Measurements from ENCODE around the gene PCYT1A. TPM values are rescaled to one million over a fixed set of nuclear protein-coding genes. Genes with fewer than 3 reads are reported as not detected.

The PCYT1A gene
- total RNA-seq, 1 donor from 2014 or later, result 55.7 TPM

DNA sequence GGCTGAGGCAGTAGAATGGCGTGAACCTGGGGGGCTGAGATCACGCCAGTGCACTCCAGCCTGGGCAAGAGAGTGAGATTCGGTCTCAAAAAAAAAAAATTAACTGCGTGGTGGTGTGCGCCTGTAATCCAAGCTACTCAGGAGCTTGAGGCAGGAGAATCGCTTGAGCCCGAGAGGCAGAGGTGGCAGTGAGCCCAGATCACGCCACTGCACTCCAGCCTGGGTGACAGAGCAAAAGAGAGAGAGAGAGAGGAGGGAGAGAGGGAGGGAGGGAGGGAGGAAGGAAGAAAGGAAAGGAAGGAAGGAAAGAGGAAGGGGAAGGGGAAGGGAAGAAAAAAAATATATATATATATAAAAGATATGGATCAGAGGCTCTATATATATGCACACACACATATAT is 44.6 kb upstream of the PCYT1A start:
- intact Hi-C loops (cut with DNase I), result no loop called here
- Histone ChIP-seq H3K4me3 (no peak overlapping the region), H3K27ac (no peak overlapping the region), H3K27me3 (no peaks in the 10 kb centered on the region), H3K9me3 (no peaks in the 10 kb centered on the region), H3K36me3 (no peaks in the 10 kb centered on the region), H3K4me1 (no peaks in the 10 kb centered on the region)
- TF ChIP-seq POLR2A (IDR thresholded peaks at IDR 0.05) (no peak), POLR2AphosphoS5 (IDR thresholded peaks at IDR 0.05; ENCODE audit: insufficient read depth in 1 of 2, low read depth in 1 of 2) (no peak)
- TF ChIP-seq, protein P1, sequence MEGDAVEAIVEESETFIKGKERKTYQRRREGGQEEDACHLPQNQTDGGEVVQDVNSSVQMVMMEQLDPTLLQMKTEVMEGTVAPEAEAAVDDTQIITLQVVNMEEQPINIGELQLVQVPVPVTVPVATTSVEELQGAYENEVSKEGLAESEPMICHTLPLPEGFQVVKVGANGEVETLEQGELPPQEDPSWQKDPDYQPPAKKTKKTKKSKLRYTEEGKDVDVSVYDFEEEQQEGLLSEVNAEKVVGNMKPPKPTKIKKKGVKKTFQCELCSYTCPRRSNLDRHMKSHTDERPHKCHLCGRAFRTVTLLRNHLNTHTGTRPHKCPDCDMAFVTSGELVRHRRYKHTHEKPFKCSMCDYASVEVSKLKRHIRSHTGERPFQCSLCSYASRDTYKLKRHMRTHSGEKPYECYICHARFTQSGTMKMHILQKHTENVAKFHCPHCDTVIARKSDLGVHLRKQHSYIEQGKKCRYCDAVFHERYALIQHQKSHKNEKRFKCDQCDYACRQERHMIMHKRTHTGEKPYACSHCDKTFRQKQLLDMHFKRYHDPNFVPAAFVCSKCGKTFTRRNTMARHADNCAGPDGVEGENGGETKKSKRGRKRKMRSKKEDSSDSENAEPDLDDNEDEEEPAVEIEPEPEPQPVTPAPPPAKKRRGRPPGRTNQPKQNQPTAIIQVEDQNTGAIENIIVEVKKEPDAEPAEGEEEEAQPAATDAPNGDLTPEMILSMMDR (IDR thresholded peaks at IDR 0.05), result no peak
- no peak for DNase-seq (ENCODE audit: extremely low spot score in 2 of 2)

DNA sequence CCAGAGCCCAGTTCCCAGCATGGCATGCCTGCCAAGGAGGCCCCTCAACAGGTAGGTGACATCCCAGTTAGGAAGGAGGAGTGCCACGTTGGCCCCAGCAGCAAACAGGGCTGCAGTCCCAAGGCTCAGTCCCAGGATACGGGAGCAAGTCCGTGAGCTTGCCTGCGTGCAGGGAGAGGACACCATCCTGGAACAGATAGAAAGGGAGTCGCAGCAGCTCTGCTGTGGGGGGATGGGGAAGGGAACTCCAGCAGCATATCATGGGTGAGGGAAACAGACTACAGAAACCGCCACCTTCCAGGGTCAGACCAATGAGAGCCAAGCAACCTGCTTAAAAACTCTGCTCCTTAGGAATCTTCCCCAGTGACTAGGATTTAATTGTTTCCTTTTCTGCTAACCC is 39.9 kb upstream of the PCYT1A start:
- DNase-seq (ENCODE audit: extremely low spot score in 2 of 2), result no peak
- no peaks in the 10 kb centered on the region for H3K9me3 ChIP-seq
- no peaks in the 10 kb centered on the region for H3K27me3 ChIP-seq
- TF ChIP-seq, protein P1 (IDR thresholded peaks at IDR 0.05), result no peak
- no peak for TF ChIP-seq POLR2A (IDR thresholded peaks at IDR 0.05)
- TF ChIP-seq POLR2AphosphoS5 (IDR thresholded peaks at IDR 0.05; ENCODE audit: insufficient read depth in 1 of 2, low read depth in 1 of 2), result no peak
- no peak overlapping the region for H3K27ac ChIP-seq
- H3K4me3 ChIP-seq, result no peak overlapping the region
- no peaks in the 10 kb centered on the region for H3K4me1 ChIP-seq
- no peaks in the 10 kb centered on the region for H3K36me3 ChIP-seq
- intact Hi-C loops (cut with DNase I), result no loop called here

DNA sequence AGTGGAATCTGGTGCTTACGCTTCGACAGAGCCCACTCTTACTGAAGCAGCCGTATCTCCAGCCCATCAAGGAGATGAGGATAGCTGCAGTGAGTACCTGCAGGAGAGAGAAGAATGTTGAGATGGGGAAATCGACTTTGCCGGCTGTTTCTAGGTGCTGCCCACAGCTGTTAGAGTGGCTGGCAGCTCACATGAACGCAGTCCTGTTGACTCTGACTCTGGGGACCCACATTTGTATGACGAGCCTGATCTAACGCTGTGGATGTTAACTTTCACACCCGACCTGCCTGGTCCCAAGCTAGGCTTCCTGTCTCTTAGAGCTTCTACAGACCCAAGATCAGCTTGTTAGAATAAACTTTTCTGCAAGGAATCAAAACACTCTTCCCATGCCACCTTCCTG is 39.4 kb upstream of the PCYT1A start:
- H3K36me3 ChIP-seq, result no peaks in the 10 kb centered on the region
- H3K27me3 ChIP-seq, result no peaks in the 10 kb centered on the region
- no peaks in the 10 kb centered on the region for H3K9me3 ChIP-seq
- H3K27ac ChIP-seq, result no peak overlapping the region
- no peak for TF ChIP-seq POLR2A (IDR thresholded peaks at IDR 0.05)
- no peak for TF ChIP-seq POLR2AphosphoS5 (IDR thresholded peaks at IDR 0.05; ENCODE audit: insufficient read depth in 1 of 2, low read depth in 1 of 2)
- TF ChIP-seq, protein P1 (IDR thresholded peaks at IDR 0.05), result no peak
- no peak for DNase-seq (ENCODE audit: extremely low spot score in 2 of 2)
- H3K4me1 ChIP-seq, result no peaks in the 10 kb centered on the region
- no peak overlapping the region for H3K4me3 ChIP-seq
- intact Hi-C loops (cut with DNase I), result no loop called here

DNA sequence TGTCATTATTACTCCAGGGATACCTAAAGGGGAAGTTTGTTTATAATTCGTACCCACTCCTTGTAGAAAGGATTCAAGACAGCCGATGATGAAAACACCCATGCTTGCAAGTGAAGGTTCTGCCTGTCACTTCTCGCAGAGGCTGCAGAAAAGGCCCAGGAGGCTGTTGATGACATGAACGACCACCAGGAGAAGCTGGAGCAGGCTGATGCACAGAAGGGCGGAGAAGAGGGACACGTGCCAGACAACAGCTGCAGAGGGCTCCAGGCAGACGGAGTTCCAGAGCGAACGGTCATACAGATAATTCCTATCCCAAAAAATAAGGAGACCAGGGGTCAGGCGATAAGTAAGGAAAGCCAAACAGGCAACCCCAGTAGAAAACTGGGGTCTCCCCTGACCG is 36.2 kb upstream of the PCYT1A start:
- no peaks in the 10 kb centered on the region for H3K27me3 ChIP-seq
- H3K4me1 ChIP-seq, result no peaks in the 10 kb centered on the region
- TF ChIP-seq, protein P1 (IDR thresholded peaks at IDR 0.05), result no peak
- no peak for TF ChIP-seq POLR2AphosphoS5 (IDR thresholded peaks at IDR 0.05; ENCODE audit: insufficient read depth in 1 of 2, low read depth in 1 of 2)
- TF ChIP-seq POLR2A (IDR thresholded peaks at IDR 0.05), result no peak
- H3K4me3 ChIP-seq, result no peak overlapping the region
- intact Hi-C loops (cut with DNase I), result no loop called here
- no peaks in the 10 kb centered on the region for H3K9me3 ChIP-seq
- H3K36me3 ChIP-seq, result no peaks in the 10 kb centered on the region
- H3K27ac ChIP-seq, result no peak overlapping the region
- DNase-seq (ENCODE audit: extremely low spot score in 2 of 2), result no peak

DNA sequence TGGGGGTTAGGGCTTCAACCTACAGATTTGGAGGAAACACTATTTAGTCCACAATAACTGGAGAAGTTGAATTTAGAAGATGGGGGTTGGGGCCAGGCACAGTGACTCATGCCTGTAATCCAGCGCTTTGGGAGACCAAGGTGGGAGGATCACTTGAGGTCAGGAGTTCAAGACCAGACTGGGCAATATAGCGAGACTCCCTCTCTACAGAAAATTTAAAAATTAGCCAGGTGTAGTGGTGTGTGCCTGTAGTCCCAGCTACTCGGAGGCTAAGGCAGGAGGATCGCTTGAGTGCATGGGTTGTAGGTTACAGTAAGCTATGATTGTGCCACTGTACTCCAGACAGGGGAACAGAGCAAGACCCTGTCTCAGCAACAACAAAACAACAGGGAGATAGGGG is 35.5 kb upstream of the PCYT1A start:
- DNase-seq (ENCODE audit: extremely low spot score in 2 of 2), result no peak
- no peaks in the 10 kb centered on the region for H3K4me1 ChIP-seq
- H3K4me3 ChIP-seq, result no peak overlapping the region
- no peaks in the 10 kb centered on the region for H3K27me3 ChIP-seq
- H3K27ac ChIP-seq, result no peak overlapping the region
- H3K36me3 ChIP-seq, result no peaks in the 10 kb centered on the region
- no peaks in the 10 kb centered on the region for H3K9me3 ChIP-seq
- intact Hi-C loops (cut with DNase I), result no loop called here
- TF ChIP-seq POLR2A (IDR thresholded peaks at IDR 0.05) (no peak), POLR2AphosphoS5 (IDR thresholded peaks at IDR 0.05; ENCODE audit: insufficient read depth in 1 of 2, low read depth in 1 of 2) (no peak)
- TF ChIP-seq, protein P1 (IDR thresholded peaks at IDR 0.05), result no peak
